Right lobe of liver (tissue), 6 donors: ENCODE measurements around the gene ROM1. TPM values are rescaled to one million over a fixed set of nuclear protein-coding genes. Genes with fewer than 3 reads are reported as not detected.

Experiments
- ATAC-seq, 4 donors: fragments of 200-7000 bp; cut with Tn5 transposase; one replicate each; pipeline ENCODE4 v1.9.1; 2020; ENCODE audit warnings: mild to moderate bottlenecking in 4 of 4, moderate library complexity in 4 of 4
- DNase-seq, 3 donors: peaks; one replicate each; pipeline ENCODE4 v3.0.0-alpha.2; 2020
- H3K27ac ChIP-seq, 3 donors: fragments of 200-600 bp; one replicate each; pipeline ENCODE4 v1.8.0; 2022
- H3K27me3 ChIP-seq, 2 donors: fragments of 200-600 bp; one replicate each; pipeline ENCODE4 v1.8.0; 2022
- H3K36me3 ChIP-seq, 4 donors: fragments of 200-600 bp; sonication (generic) in 1 of 4; one replicate each; pipeline versions ENCODE4 v1.5.1 to v1.8.0; 2017 to 2022; ENCODE audit warnings: control low read depth in 1 of 4
- H3K4me1 ChIP-seq, 4 donors: fragments of 200-600 bp; sonication (generic) in 1 of 4; one replicate each; pipeline versions ENCODE4 v1.5.1 to v1.8.0; 2017 to 2022; ENCODE audit warnings: control low read depth in 1 of 4
- H3K4me3 ChIP-seq, 3 donors: fragments of 200-600 bp; one replicate each; pipeline ENCODE4 v1.8.0; 2022
- H3K9me3 ChIP-seq, 4 donors: fragments of 200-600 bp; sonication (generic) in 1 of 4; one replicate each; pipeline versions ENCODE4 v1.5.1 to v1.8.0; 2017 to 2022; ENCODE audit warnings: control low read depth in 1 of 4
- CTCF ChIP-seq, 4 donors: fragments of 200-600 bp in 3 of 4; fragments of 450-650 bp in 1 of 4; IDR thresholded peaks; one replicate each; pipeline versions ENCODE4 v1.5.1 to v1.8.0; 2016 to 2022; ENCODE audit warnings: antibody characterized with exemption in 4 of 4, mild to moderate bottlenecking in 2 of 4
- POLR2A ChIP-seq: fragments of 450-650 bp; IDR thresholded peaks from one replicate; pipeline ENCODE4 v1.6.1; 2017; ENCODE audit warnings: antibody characterized with exemption, mild to moderate bottlenecking
- WGBS: methylation state at CpG from one replicate; pipeline ENCODE4 v1.1.6; 2018; ENCODE audit warnings: low coverage, low lambda C conversion rate; ENCODE audit not compliant: insufficient coverage; ENCODE audit errors: missing lambda C conversion rate; 5-methylcytosine and 5-hydroxymethylcytosine counted together
- intact Hi-C, 2 donors: fragments of 100-400 bp; cut with DNase I; formaldehyde crosslinking; loops; one replicate each; pipeline versions ENCODE4 v1.11.2 to v1.14.1; 2022
- total RNA-seq, 6 experiments: library from RNA; depleted of rRNA in 2 of 6; stranded (reverse); fragments of >200 nt in 2 of 6; fragmentation: NEBNext Ultra II Directional in 3 of 6; extraction: Animal tissue kit (Norgen Biotek cat#: 25700) in 3 of 6; gene quantifications; one replicate each; pipeline versions ENCODE4 v1.1.0 to v1.2.4, GENCODE V29; 2016 to 2023
- donor health status: DM: no; HTN: yes; CAD: no.
- donor health status: DM: no; HTN: no; CAD: no.
- donor health status: DM: no; HTN: no; CAD: no.
- donor health status: DM: no; HTN: yes; CAD: no.
- donor health status: DM: no; HTN: yes; CAD: no.

The ROM1 gene
- total RNA-seq, 6 experiments from 2014 or later, result 1.1 to 2.9 (median 1.2) TPM

GRCh38 chr11:62644220-62644619 is 31.2 kb downstream of the ROM1 start:
- 67% methylated on average over 8 of the region's 8 CpGs for WGBS
- no peak for TF ChIP-seq CTCF (IDR thresholded peaks at IDR 0.05)

GRCh38 chr11:62645671-62645945 is 32.6 kb downstream of the ROM1 start:
- Histone ChIP-seq H3K27me3 (no peaks in the 10 kb centered on the region), H3K36me3 (peaks cover 0 to 26% (median 11%) of the 10 kb centered on the region in 4 donors), H3K9me3 (no peaks in the 10 kb centered on the region), H3K4me3 (peak overlapping the region; percentile 83 to 99 (median 98)), H3K27ac (peak overlapping the region; percentile 85 to 92 (median 89)), H3K4me1 (peaks cover 0 to 17% (median 8%) of the 10 kb centered on the region in 4 donors)
- no peak for ATAC-seq
- DNase-seq, result no peak
- TF ChIP-seq POLR2A (no peak), CTCF (IDR thresholded peaks at IDR 0.05) (no peak)
- 0% methylated on average over 4 of the region's 11 CpGs for WGBS
- intact Hi-C loops, result no loop called here

More at GRCh38 chr11:62644220-62644619, 31.2 kb downstream of the ROM1 start:
- Histone ChIP-seq H3K4me1 (peaks cover 0 to 17% (median 8%) of the 10 kb centered on the region in 4 donors), H3K9me3 (no peaks in the 10 kb centered on the region), H3K27ac (no peak overlapping the region), H3K36me3 (peaks cover 0 to 20% (median 6%) of the 10 kb centered on the region in 4 donors), H3K4me3 (no peak overlapping the region), H3K27me3 (no peaks in the 10 kb centered on the region)
- intact Hi-C loops, result no loop called here
- DNase-seq (no peak), ATAC-seq (no peak)

- DNase-seq (peak; percentile 99 to 100 (median 99)), ATAC-seq (peak; percentile 95 to 98 (median 97))
- Histone ChIP-seq H3K4me3 (peak within 1 kb of the TSS; percentile 83 to 99 (median 98)), H3K36me3 (peaks cover 0 to 26% (median 11%) of the 10 kb centered on the region in 4 donors), H3K4me1 (peaks cover 0 to 17% (median 8%) of the 10 kb centered on the region in 4 donors), H3K27me3 (no peaks in the 10 kb centered on the region), H3K27ac (peak within 1 kb of the TSS; percentile 85 to 92 (median 89)), H3K9me3 (no peaks in the 10 kb centered on the region)
- 0% methylated on average over 24 of the region's 73 CpGs for WGBS
- intact Hi-C loops, result no loop called here
- TF ChIP-seq CTCF (IDR thresholded peaks at IDR 0.05) (no peak), POLR2A (peak; percentile 90)
These were observed 33.1 kb downstream of the ROM1 start, which contains the start of gene GANAB for GRCh38 chr11:62645946-62646824. Gene GANAB, minus strand, starts transcription at chr11:62646613. Its CDS starts 14 bp downstream, at chr11:62646599.

- no peaks in the 10 kb centered on the region for H3K9me3 ChIP-seq
- DNase-seq, result peak in 1 of 3 donors; percentile 52
- peaks cover 0 to 26% (median 11%) of the 10 kb centered on the region in 4 donors for H3K36me3 ChIP-seq
- WGBS, result 25% methylated on average over 11 of the region's 32 CpGs
- no peak for TF ChIP-seq CTCF (IDR thresholded peaks at IDR 0.05)
- no peak for TF ChIP-seq POLR2A
- H3K4me3 ChIP-seq, result peak overlapping the region in 2 of 3 donors; percentile 21 to 98
- ATAC-seq, result peak in 1 of 4 donors; percentile 6
- H3K27me3 ChIP-seq, result no peaks in the 10 kb centered on the region
- peak overlapping the region in 2 of 3 donors; percentile 20 to 55 for H3K27ac ChIP-seq
- intact Hi-C loops, result no loop called here
- peaks cover 0 to 22% (median 8%) of the 10 kb centered on the region in 4 donors for H3K4me1 ChIP-seq
These were observed 34.0 kb downstream of the ROM1 start for GRCh38 chr11:62646825-62647608.
